Measurements from ENCODE around the gene DIDO1.

DNA sequence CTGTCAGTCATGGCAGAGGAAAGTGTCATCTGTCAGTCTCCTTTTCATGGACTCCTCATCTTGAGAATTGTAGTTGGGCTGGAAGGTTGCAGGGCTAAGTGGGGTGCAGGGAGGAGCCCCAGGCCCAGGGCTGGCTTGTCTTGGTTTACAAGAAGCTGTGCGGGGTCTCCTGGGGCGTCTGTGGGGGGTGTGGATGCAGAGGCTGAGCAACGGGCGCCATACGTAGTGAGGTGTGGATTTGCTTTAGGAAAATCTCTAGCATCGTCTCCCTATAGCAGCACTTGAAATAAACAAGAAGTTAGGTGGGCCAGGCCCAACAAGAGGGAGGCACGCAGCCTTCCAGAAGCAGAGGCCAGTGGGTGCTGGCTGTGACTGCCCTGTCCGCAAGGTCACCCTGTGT is 24.4 kb upstream of the DIDO1 start:
- TF ChIP-seq POLR2A (IDR thresholded peaks at IDR 0.05; ENCODE audit: low read length) (no peak), GATA1 (IDR thresholded peaks at IDR 0.05; ENCODE audit: low read depth, low read length) (no peak)

All from erythroblast (primary cell).